Type B pancreatic cell (in vitro differentiated cells): ENCODE measurements around the gene RAB39A. TPM values are rescaled to one million over a fixed set of nuclear protein-coding genes. Genes with fewer than 3 reads are reported as not detected.

ENCODE experiments used
- DNase-seq: peaks from one replicate; pipeline ENCODE4 v3.0.0; 2021; ENCODE audit warnings: mixed read lengths; ENCODE audit not compliant: unreplicated experiment; ENCODE audit errors: extremely low spot score
- H3K27ac Mint-ChIP-seq: 2 replicates; pipeline ENCODE4 v1.8.0; 2021; ENCODE audit warnings: mild to moderate bottlenecking, mixed read lengths
- H3K27me3 Mint-ChIP-seq: 2 replicates; pipeline ENCODE4 v1.8.0; 2021; ENCODE audit warnings: mixed read lengths
- H3K36me3 Mint-ChIP-seq: 2 replicates; pipeline ENCODE4 v1.8.0; 2021; ENCODE audit warnings: mixed read lengths
- H3K4me1 Mint-ChIP-seq: one replicate; pipeline ENCODE4 v1.8.0; 2021; ENCODE audit warnings: mixed read lengths; ENCODE audit not compliant: unreplicated experiment
- H3K4me3 Mint-ChIP-seq: 2 replicates; pipeline ENCODE4 v1.8.0; 2021; ENCODE audit warnings: mild to moderate bottlenecking, mixed read lengths
- H3K9me3 Mint-ChIP-seq: 2 replicates; pipeline ENCODE4 v1.8.0; 2021; ENCODE audit warnings: mixed read lengths
- total RNA-seq: library from RNA; stranded (reverse); gene quantifications from 2 replicates; pipeline ENCODE4 v1.2.1, GENCODE V29; 2021; ENCODE audit warnings: low replicate concordance
- TF ChIP-seq, protein P1 (sequence below): fragments of 200-600 bp; sonication (generic); conservative IDR thresholded peaks from 2 replicates; pipeline ENCODE4 v1.5.0; 2021; ENCODE audit warnings: antibody characterized with exemption, mild to moderate bottlenecking

The RAB39A gene
- total RNA-seq, 1 donor from 2014 or later: 3.4 TPM

DNA sequence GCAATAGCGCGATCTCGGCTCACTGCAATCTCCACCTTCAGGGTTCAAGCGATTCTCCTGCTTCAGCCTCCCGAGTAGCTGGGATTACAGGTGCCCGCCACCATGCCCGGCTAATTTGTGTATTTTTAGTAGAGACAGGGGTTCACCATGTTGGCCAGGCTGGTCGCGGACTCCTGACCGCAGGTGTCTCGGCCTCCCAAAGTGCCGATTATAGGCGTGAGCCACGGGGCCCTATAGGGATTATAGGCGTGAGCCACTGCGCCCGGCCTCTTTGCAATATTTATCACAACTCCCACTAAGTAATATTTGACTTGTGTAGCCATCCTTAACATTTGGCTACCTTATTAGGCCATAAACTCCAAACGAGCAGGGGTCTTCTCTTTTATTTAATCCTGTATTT lies 79.6 kb downstream of the RAB39A start:
- Mint-ChIP-seq H3K27me3 (no peaks in the 10 kb centered on the region), H3K27ac (no peak overlapping the region), H3K4me3 (peak overlapping the region; percentile 93), H3K9me3 (no peaks in the 10 kb centered on the region), H3K36me3 (no peaks in the 10 kb centered on the region), H3K4me1 (peaks cover 7% of the 10 kb centered on the region)
- TF ChIP-seq, protein P1, sequence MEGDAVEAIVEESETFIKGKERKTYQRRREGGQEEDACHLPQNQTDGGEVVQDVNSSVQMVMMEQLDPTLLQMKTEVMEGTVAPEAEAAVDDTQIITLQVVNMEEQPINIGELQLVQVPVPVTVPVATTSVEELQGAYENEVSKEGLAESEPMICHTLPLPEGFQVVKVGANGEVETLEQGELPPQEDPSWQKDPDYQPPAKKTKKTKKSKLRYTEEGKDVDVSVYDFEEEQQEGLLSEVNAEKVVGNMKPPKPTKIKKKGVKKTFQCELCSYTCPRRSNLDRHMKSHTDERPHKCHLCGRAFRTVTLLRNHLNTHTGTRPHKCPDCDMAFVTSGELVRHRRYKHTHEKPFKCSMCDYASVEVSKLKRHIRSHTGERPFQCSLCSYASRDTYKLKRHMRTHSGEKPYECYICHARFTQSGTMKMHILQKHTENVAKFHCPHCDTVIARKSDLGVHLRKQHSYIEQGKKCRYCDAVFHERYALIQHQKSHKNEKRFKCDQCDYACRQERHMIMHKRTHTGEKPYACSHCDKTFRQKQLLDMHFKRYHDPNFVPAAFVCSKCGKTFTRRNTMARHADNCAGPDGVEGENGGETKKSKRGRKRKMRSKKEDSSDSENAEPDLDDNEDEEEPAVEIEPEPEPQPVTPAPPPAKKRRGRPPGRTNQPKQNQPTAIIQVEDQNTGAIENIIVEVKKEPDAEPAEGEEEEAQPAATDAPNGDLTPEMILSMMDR: no peak
- no peak for DNase-seq

DNA sequence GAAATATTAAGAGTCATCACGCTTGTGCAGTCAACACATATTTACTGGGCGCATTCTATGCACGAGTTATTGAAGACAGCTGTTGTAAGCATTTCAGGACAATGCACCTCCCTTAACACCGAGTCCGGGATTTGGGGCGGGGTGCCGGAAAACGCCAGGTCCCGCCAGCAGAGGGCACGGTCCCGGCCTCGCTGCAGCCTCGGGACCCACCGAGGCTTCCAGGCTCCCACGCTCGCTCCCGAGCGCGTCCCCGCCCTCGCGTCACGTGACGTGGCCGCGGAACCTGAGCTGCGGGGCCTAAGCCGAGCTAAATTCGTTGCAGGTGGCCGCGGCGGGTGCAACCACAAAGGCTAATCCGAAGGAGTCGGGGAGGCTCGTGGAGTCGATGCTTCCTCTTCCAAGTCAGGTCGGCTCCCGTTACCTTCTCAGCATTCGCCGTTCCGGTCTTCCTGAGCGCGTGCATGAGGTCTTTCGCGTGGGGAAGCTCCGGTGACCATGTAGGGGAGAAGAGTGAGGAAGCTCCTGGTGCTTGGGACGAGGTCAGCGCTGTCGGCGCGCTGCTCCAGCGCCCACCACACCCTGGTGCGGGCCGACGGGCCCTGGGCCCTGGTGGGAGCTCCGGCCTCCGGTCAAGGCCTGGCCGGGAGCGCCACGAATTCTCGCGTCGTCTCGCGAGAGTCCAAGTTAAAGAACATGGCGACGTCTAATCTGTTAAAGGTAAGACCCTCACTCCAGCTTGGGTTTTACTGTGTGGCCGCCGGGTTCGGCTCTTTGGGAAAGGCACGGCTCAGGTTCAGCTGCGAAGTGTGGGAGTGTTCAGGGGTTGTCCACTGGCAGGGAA lies 80.6 kb downstream of the RAB39A start, which contains the start of gene CUL5:
CUL5 (plus strand) TSS at position 243 of the 841 bp plus-strand sequence; CDS start at position 694, 451 bp downstream.
- peak within 1 kb of the TSS; percentile 99 for H3K27ac Mint-ChIP-seq
- H3K9me3 Mint-ChIP-seq: no peaks in the 10 kb centered on the region
- TF ChIP-seq, protein P1: peak; percentile 94
- H3K4me3 Mint-ChIP-seq: peak within 1 kb of the TSS; percentile 93
- H3K27me3 Mint-ChIP-seq: no peaks in the 10 kb centered on the region
- DNase-seq: peak; percentile 97
- H3K4me1 Mint-ChIP-seq: peaks cover 7% of the 10 kb centered on the region
- H3K36me3 Mint-ChIP-seq: no peaks in the 10 kb centered on the region

DNA sequence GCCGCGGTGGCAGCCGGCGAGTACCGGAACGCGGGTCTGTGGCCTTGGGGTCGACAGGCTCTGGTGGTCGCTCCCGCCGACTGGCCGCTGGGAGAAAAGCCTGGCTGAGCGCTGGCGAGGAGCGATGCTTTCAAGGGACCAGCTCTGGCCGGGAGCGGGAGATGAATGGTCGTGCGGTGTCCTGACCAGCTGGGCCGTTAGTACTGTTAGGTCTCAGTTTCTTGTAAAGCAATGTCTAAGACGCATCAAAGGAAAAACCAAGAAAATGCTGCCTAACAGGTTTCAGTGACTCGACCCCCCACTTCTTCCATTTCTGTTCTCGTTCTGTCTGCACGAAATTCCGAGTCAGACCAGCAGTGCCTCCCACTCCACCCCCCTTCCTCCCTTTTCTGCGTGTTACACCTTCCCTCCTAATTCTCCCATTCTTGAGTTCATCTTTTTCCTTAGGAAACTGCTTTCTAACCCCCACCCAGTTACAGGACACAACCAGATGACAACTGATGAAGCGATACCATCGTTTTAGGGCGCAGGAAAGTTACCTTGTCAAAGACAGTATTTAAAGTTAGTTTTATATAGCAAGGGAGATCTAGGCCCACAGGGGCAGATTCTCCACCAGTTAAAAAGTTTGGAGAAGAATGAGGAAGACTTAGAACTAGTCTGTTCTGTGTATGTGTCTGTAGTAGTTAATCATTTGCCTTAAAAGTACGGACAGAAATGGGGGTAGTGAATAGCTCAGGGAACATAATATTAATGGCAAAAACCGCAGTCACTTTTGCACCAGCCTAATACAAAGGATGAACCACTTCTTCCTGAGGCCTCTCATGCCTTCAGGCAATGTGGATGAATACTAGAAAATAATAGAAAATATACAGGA lies 81.5 kb downstream of the RAB39A start:
- no peak for DNase-seq
- peaks cover 7% of the 10 kb centered on the region for H3K4me1 Mint-ChIP-seq
- peak overlapping the region; percentile 93 for H3K4me3 Mint-ChIP-seq
- H3K27me3 Mint-ChIP-seq: no peaks in the 10 kb centered on the region
- H3K36me3 Mint-ChIP-seq: no peaks in the 10 kb centered on the region
- TF ChIP-seq, protein P1: no peak
- no peaks in the 10 kb centered on the region for H3K9me3 Mint-ChIP-seq
- peak overlapping the region; percentile 99 for H3K27ac Mint-ChIP-seq

DNA sequence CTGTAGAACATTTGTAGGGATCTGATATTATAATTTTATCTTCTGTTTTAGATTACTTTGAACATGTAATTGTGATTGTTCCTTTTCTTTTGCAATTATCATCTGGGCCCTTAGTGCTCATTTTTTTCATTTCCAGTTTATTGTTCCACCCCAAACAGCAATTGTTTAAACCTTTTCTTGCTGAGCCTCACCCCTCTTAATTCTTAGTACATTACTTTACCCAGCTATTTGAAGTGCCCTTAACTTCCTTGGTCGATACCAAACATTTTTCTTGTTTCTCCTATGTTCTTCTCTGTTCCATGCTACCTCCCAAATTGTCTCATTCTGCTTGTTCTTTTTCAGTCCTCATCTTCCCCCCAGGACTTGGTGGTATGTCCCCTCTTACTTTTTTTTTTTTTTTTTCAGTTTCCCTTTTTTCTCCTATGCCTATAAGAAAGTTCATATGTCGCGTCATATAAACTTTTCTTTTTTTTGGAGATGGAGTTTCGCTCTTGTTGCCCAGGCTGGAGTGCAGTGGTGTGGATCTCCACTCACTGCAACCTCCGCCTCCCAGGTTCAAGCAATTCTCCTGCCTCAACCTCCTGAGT lies 84.0 kb downstream of the RAB39A start:
- H3K4me1 Mint-ChIP-seq: peaks cover 16% of the 10 kb centered on the region
- no peaks in the 10 kb centered on the region for H3K27me3 Mint-ChIP-seq
- TF ChIP-seq, protein P1: no peak
- H3K27ac Mint-ChIP-seq: no peak overlapping the region
- no peaks in the 10 kb centered on the region for H3K9me3 Mint-ChIP-seq
- H3K36me3 Mint-ChIP-seq: peaks cover 7% of the 10 kb centered on the region
- no peak overlapping the region for H3K4me3 Mint-ChIP-seq
- DNase-seq: no peak

Other genes starting within 250 kb of the RAB39A start
- gene SLN, start 216.4 kb upstream of the RAB39A start, total RNA-seq: not detected in 2 replicates
- 9.5 and 22.0 TPM in 2 replicates for gene SLC35F2, start 69.7 kb upstream of the RAB39A start, total RNA-seq
- 32.6 and 37.9 TPM in 2 replicates for gene CUL5, start 80.5 kb downstream of the RAB39A start, total RNA-seq
- 35.5 and 52.6 TPM in 2 replicates for gene ACAT1, start 193.1 kb downstream of the RAB39A start, total RNA-seq